HepG2 (cell line): ENCODE results near the gene ZNF341. TPM values are rescaled to one million over a fixed set of nuclear protein-coding genes. Genes with fewer than 3 reads are reported as not detected.

Source experiments
- BORCS8-MEF2B ChIP-seq: sonication (generic); formaldehyde crosslinking; IDR thresholded peaks from 2 replicates; pipeline ENCODE4 v1.8.0; 2022; ENCODE audit warnings: mild to moderate bottlenecking, missing genetic modification reagents
- DR1 ChIP-seq: sonication (generic); formaldehyde crosslinking; IDR thresholded peaks from 2 replicates; pipeline ENCODE4 v1.8.0; 2021; ENCODE audit warnings: mild to moderate bottlenecking, missing genetic modification reagents, inconsistent platforms
- FOXM1 ChIP-seq: sonication (generic); formaldehyde crosslinking; IDR thresholded peaks from 2 replicates; pipeline ENCODE4 v1.5.0; 2020; ENCODE audit warnings: missing genetic modification reagents
- TRIM24 ChIP-seq: sonication (generic); formaldehyde crosslinking; IDR thresholded peaks from 2 replicates; pipeline ENCODE4 v1.8.0; 2022; ENCODE audit warnings: mild to moderate bottlenecking, missing genetic modification reagents
- ZBTB7B ChIP-seq: sonication (generic); formaldehyde crosslinking; IDR thresholded peaks from 2 replicates; pipeline ENCODE4 v1.4.0; 2020; ENCODE audit warnings: missing genetic modification reagents
- ZNF614 ChIP-seq: IDR thresholded peaks from 2 replicates; pipeline ENCODE4 v1.6.1; 2018; ENCODE audit warnings: missing biosample characterization, missing genetic modification reagents, inconsistent platforms, borderline replicate concordance
- polyA plus RNA-seq, 8 experiments: library from polyadenylated mRNA; depleted of rRNA in 3 of 8; stranded (reverse) in 7 of 8; unstranded in 1 of 8; fragments of >200 nt; fragmentation: Illumina TruSeq in 4 of 8; extraction: Trizol in 4 of 8; gene quantifications; 2 replicates each; pipeline versions ENCODE4 v1.2.1 to v1.2.3, GENCODE V29; 2011 to 2016; ENCODE audit warnings: low read depth in 4 of 8, missing spikeins in 1 of 8, mixed read lengths in 1 of 8; ENCODE audit not compliant: insufficient read depth in 1 of 8
- total RNA-seq, 5 experiments: library from RNA; depleted of rRNA; stranded (reverse); fragments of >200 nt; fragmentation: Illumina TruSeq; extraction: Trizol; gene quantifications; 2 replicates each; pipeline ENCODE4 v1.2.3, GENCODE V29; 2016; ENCODE audit warnings: low read depth in 1 of 5
- TF ChIP-seq, protein P1 (sequence below): IDR thresholded peaks from 2 replicates; pipeline ENCODE4 v1.4.0; 2020; ENCODE audit warnings: mild to moderate bottlenecking, missing genetic modification reagents
- TF ChIP-seq, protein P2 (sequence below): sonication (generic); formaldehyde crosslinking; IDR thresholded peaks from 2 replicates; pipeline ENCODE4 v1.4.0; 2020; ENCODE audit warnings: mild to moderate bottlenecking, missing genetic modification reagents
- TF ChIP-seq, protein P3 (sequence below): sonication (generic); formaldehyde crosslinking; IDR thresholded peaks from 2 replicates; pipeline ENCODE4 v1.5.0; 2020; ENCODE audit warnings: mild to moderate bottlenecking, missing genetic modification reagents
- TF ChIP-seq, protein P4 (sequence below): sonication (generic); formaldehyde crosslinking; IDR thresholded peaks from 2 replicates; pipeline ENCODE4 v1.4.0; 2020; ENCODE audit warnings: missing genetic modification reagents
- TF ChIP-seq, protein P5 (sequence below): IDR thresholded peaks from 2 replicates; pipeline ENCODE4 v1.6.1; 2016; ENCODE audit warnings: low read depth, missing genetic modification reagents, missing compliant biosample characterization
- TF ChIP-seq, protein P6 (sequence below): conservative IDR thresholded peaks from 2 replicates; pipeline ENCODE4 v1.6.1; 2018; ENCODE audit warnings: missing genetic modification reagents

ZNF341 gene
- total and polyA plus RNA-seq, 2 of the 13 experiments (the other 11 are each of a cell fraction or from before 2014, with no cell fraction given) = 1.1 to 2.2 TPM

DNA sequence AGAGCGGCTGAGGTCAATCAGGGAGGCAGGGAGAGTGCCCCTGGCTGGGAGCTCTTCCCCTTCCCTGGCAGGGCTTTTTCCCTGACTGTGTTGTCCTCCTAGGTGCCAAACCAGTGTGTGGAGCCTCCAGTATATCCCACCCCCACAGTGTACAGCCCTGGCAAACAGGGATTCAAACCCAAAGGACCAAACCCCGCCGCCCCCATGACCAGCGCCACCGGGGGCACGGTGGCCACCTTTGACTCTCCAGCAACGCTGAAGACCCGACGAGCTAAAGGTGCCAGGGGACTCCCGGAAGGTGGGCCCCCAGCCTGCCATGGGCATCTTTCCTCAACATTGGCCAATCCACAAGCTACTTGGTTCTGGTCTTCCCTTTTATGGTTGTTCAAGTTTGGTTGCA lies 25.2 kb downstream of the ZNF341 start (continued):
- TF ChIP-seq, protein P1, sequence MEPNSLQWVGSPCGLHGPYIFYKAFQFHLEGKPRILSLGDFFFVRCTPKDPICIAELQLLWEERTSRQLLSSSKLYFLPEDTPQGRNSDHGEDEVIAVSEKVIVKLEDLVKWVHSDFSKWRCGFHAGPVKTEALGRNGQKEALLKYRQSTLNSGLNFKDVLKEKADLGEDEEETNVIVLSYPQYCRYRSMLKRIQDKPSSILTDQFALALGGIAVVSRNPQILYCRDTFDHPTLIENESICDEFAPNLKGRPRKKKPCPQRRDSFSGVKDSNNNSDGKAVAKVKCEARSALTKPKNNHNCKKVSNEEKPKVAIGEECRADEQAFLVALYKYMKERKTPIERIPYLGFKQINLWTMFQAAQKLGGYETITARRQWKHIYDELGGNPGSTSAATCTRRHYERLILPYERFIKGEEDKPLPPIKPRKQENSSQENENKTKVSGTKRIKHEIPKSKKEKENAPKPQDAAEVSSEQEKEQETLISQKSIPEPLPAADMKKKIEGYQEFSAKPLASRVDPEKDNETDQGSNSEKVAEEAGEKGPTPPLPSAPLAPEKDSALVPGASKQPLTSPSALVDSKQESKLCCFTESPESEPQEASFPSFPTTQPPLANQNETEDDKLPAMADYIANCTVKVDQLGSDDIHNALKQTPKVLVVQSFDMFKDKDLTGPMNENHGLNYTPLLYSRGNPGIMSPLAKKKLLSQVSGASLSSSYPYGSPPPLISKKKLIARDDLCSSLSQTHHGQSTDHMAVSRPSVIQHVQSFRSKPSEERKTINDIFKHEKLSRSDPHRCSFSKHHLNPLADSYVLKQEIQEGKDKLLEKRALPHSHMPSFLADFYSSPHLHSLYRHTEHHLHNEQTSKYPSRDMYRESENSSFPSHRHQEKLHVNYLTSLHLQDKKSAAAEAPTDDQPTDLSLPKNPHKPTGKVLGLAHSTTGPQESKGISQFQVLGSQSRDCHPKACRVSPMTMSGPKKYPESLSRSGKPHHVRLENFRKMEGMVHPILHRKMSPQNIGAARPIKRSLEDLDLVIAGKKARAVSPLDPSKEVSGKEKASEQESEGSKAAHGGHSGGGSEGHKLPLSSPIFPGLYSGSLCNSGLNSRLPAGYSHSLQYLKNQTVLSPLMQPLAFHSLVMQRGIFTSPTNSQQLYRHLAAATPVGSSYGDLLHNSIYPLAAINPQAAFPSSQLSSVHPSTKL = no peak
- TF ChIP-seq ZNF614 (CRISPR knock-in tag) (no peak), FOXM1 (no peak), ZBTB7B (CRISPR knock-in tag) (no peak), TRIM24 (no peak), BORCS8-MEF2B (CRISPR knock-in tag) (no peak), DR1 (CRISPR knock-in tag) (no peak)
- TF ChIP-seq, protein P2, sequence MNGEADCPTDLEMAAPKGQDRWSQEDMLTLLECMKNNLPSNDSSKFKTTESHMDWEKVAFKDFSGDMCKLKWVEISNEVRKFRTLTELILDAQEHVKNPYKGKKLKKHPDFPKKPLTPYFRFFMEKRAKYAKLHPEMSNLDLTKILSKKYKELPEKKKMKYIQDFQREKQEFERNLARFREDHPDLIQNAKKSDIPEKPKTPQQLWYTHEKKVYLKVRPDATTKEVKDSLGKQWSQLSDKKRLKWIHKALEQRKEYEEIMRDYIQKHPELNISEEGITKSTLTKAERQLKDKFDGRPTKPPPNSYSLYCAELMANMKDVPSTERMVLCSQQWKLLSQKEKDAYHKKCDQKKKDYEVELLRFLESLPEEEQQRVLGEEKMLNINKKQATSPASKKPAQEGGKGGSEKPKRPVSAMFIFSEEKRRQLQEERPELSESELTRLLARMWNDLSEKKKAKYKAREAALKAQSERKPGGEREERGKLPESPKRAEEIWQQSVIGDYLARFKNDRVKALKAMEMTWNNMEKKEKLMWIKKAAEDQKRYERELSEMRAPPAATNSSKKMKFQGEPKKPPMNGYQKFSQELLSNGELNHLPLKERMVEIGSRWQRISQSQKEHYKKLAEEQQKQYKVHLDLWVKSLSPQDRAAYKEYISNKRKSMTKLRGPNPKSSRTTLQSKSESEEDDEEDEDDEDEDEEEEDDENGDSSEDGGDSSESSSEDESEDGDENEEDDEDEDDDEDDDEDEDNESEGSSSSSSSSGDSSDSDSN (CRISPR knock-in tag) = no peak
- TF ChIP-seq, protein P3, sequence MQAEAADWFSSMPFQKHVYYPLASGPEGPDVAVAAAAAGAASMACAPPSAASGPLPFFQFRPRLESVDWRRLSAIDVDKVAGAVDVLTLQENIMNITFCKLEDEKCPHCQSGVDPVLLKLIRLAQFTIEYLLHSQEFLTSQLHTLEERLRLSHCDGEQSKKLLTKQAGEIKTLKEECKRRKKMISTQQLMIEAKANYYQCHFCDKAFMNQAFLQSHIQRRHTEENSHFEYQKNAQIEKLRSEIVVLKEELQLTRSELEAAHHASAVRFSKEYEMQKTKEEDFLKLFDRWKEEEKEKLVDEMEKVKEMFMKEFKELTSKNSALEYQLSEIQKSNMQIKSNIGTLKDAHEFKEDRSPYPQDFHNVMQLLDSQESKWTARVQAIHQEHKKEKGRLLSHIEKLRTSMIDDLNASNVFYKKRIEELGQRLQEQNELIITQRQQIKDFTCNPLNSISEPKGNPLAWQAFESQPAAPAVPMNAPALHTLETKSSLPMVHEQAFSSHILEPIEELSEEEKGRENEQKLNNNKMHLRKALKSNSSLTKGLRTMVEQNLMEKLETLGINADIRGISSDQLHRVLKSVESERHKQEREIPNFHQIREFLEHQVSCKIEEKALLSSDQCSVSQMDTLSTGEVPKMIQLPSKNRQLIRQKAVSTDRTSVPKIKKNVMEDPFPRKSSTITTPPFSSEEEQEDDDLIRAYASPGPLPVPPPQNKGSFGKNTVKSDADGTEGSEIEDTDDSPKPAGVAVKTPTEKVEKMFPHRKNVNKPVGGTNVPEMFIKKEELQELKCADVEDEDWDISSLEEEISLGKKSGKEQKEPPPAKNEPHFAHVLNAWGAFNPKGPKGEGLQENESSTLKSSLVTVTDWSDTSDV (CRISPR knock-in tag) = no peak
- TF ChIP-seq, protein P4, sequence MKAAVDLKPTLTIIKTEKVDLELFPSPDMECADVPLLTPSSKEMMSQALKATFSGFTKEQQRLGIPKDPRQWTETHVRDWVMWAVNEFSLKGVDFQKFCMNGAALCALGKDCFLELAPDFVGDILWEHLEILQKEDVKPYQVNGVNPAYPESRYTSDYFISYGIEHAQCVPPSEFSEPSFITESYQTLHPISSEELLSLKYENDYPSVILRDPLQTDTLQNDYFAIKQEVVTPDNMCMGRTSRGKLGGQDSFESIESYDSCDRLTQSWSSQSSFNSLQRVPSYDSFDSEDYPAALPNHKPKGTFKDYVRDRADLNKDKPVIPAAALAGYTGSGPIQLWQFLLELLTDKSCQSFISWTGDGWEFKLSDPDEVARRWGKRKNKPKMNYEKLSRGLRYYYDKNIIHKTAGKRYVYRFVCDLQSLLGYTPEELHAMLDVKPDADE (CRISPR knock-in tag) = no peak
- TF ChIP-seq, protein P5, sequence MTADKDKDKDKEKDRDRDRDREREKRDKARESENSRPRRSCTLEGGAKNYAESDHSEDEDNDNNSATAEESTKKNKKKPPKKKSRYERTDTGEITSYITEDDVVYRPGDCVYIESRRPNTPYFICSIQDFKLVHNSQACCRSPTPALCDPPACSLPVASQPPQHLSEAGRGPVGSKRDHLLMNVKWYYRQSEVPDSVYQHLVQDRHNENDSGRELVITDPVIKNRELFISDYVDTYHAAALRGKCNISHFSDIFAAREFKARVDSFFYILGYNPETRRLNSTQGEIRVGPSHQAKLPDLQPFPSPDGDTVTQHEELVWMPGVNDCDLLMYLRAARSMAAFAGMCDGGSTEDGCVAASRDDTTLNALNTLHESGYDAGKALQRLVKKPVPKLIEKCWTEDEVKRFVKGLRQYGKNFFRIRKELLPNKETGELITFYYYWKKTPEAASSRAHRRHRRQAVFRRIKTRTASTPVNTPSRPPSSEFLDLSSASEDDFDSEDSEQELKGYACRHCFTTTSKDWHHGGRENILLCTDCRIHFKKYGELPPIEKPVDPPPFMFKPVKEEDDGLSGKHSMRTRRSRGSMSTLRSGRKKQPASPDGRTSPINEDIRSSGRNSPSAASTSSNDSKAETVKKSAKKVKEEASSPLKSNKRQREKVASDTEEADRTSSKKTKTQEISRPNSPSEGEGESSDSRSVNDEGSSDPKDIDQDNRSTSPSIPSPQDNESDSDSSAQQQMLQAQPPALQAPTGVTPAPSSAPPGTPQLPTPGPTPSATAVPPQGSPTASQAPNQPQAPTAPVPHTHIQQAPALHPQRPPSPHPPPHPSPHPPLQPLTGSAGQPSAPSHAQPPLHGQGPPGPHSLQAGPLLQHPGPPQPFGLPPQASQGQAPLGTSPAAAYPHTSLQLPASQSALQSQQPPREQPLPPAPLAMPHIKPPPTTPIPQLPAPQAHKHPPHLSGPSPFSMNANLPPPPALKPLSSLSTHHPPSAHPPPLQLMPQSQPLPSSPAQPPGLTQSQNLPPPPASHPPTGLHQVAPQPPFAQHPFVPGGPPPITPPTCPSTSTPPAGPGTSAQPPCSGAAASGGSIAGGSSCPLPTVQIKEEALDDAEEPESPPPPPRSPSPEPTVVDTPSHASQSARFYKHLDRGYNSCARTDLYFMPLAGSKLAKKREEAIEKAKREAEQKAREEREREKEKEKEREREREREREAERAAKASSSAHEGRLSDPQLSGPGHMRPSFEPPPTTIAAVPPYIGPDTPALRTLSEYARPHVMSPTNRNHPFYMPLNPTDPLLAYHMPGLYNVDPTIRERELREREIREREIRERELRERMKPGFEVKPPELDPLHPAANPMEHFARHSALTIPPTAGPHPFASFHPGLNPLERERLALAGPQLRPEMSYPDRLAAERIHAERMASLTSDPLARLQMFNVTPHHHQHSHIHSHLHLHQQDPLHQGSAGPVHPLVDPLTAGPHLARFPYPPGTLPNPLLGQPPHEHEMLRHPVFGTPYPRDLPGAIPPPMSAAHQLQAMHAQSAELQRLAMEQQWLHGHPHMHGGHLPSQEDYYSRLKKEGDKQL (CRISPR knock-in tag) = no peak
- TF ChIP-seq, protein P6, sequence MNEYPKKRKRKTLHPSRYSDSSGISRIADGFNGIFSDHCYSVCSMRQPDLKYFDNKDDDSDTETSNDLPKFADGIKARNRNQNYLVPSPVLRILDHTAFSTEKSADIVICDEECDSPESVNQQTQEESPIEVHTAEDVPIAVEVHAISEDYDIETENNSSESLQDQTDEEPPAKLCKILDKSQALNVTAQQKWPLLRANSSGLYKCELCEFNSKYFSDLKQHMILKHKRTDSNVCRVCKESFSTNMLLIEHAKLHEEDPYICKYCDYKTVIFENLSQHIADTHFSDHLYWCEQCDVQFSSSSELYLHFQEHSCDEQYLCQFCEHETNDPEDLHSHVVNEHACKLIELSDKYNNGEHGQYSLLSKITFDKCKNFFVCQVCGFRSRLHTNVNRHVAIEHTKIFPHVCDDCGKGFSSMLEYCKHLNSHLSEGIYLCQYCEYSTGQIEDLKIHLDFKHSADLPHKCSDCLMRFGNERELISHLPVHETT (CRISPR knock-in tag) = no peak
